GM12878 (cell line): ENCODE measurements around the gene CSPG5. TPM values are rescaled to one million over a fixed set of nuclear protein-coding genes. Genes with fewer than 3 reads are reported as not detected.

Source experiments
- ATAC-seq: fragments of 200-7000 bp; cut with Tn5 transposase; 3 replicates; pipeline ENCODE4 v1.9.1; 2020; ENCODE audit warnings: mild to moderate bottlenecking, moderate library complexity
- BruUV-seq: library from RNA; stranded (reverse); fragments of 400-500 nt; replicated peaks from 2 replicates; lab custom pipeline; 2021; lab: Mats Ljungman, UMichigan
- CTCF ChIA-PET: fragments of 300-600 bp; sonication (Branson Sonifier 250); formaldehyde crosslinking; extraction: SDS; loops from one replicate; lab custom pipeline; 2021; ENCODE audit warnings: inconsistent platforms; lab: Yijun Ruan, JAX
- POLR2A ChIA-PET: fragments of 350-600 bp; formaldehyde crosslinking; extraction: SDS; loops from one replicate; lab custom pipeline; 2021; ENCODE audit warnings: inconsistent platforms; lab: Charles Lee
- RAD21 ChIA-PET: fragments of 300-600 bp; sonication (Branson Sonifier 250); formaldehyde crosslinking; loops from one replicate; lab custom pipeline; 2023; ENCODE audit warnings: antibody characterized with exemption; ENCODE audit not compliant: unreplicated experiment; lab: Charles Lee
- SMC1A ChIA-PET: fragments of 300-600 bp; sonication (Branson Sonifier 250); formaldehyde crosslinking; loops from one replicate; lab custom pipeline; 2023; ENCODE audit not compliant: unreplicated experiment, uncharacterized antibody; lab: Charles Lee
- DNase-seq: peaks from one replicate; pipeline ENCODE4 v3.0.0-alpha.2; 2011; ENCODE audit warnings: low read depth, low spot score
- FAIRE-seq: peaks from 3 replicates; lab custom pipeline; 2011; peaks lifted over from hg19 to GRCh38; lab: Jason Lieb, UNC
- H2AFZ ChIP-seq: 2 replicates; pipeline ENCODE4 v1.6.0; 2011; ENCODE audit warnings: low read depth, low read length, control low read depth; ENCODE audit not compliant: control insufficient read depth
- H3K27ac ChIP-seq: 2 replicates; pipeline ENCODE4 v1.5.1; 2011; ENCODE audit warnings: control low read depth; ENCODE audit not compliant: control insufficient read depth, insufficient read depth
- H3K27me3 ChIP-seq, 2 experiments: replicated peaks in 1 of 2; 2 replicates each; pipeline versions ENCODE4 v1.6.0 to v1.6.1; 2011; ENCODE audit warnings: low read length in 1 of 2; ENCODE audit not compliant: control insufficient read depth in 2 of 2, insufficient read depth in 2 of 2
- H3K36me3 ChIP-seq, 2 experiments: 2 replicates each; pipeline ENCODE4 v1.5.1; 2011; ENCODE audit warnings: low read length in 1 of 2; ENCODE audit not compliant: control insufficient read depth in 2 of 2, insufficient read depth in 2 of 2
- H3K4me1 ChIP-seq: 2 replicates; pipeline ENCODE4 v1.6.1; 2011; ENCODE audit warnings: mild to moderate bottlenecking, low read length, moderate library complexity, mixed read lengths; ENCODE audit not compliant: control insufficient read depth, insufficient read depth
- H3K4me2 ChIP-seq: 2 replicates; pipeline ENCODE4 v1.6.0; 2011; ENCODE audit warnings: control low read depth; ENCODE audit not compliant: control insufficient read depth, insufficient read depth
- H3K4me3 ChIP-seq: fragments of 200-600 bp; sonication (generic); 2 replicates; pipeline ENCODE4 v1.5.1; 2016
- H3K79me2 ChIP-seq: 2 replicates; pipeline ENCODE4 v1.6.0; 2011; ENCODE audit warnings: low read length; ENCODE audit not compliant: control insufficient read depth, insufficient read depth
- H3K9ac ChIP-seq: 2 replicates; pipeline ENCODE4 v1.8.0; 2011; ENCODE audit warnings: low read length, control low read depth, mixed read lengths; ENCODE audit not compliant: control insufficient read depth, insufficient read depth
- H3K9me3 ChIP-seq: replicated peaks from 3 replicates; pipeline ENCODE4 v1.5.1; 2011; ENCODE audit warnings: mild to moderate bottlenecking, low read length; ENCODE audit not compliant: control insufficient read depth, insufficient read depth
- H4K20me1 ChIP-seq: 2 replicates; pipeline ENCODE4 v1.6.0; 2011; ENCODE audit not compliant: control insufficient read depth, insufficient read depth
- CBX3 ChIP-seq: fragments of 200-600 bp; sonication (generic); IDR thresholded peaks from 2 replicates; pipeline ENCODE4 v1.6.1; 2016; ENCODE audit warnings: low read depth, borderline replicate concordance
- KDM1A ChIP-seq: fragments of 200-600 bp; sonication (generic); IDR thresholded peaks from 2 replicates; pipeline ENCODE4 v1.6.1; 2016; ENCODE audit warnings: borderline replicate concordance
- KLF5 ChIP-seq: fragments of 450-650 bp; IDR thresholded peaks from 2 replicates; pipeline ENCODE4 v1.6.1; 2014; ENCODE audit warnings: mild to moderate bottlenecking; ENCODE audit not compliant: partially characterized antibody
- NFIC ChIP-seq: IDR thresholded peaks from 2 replicates; pipeline ENCODE4 v1.6.1; 2012; ENCODE audit warnings: low read depth, mild to moderate bottlenecking, inconsistent platforms, low read length, moderate library complexity
- RELA ChIP-seq: fragments of 450-650 bp; IDR thresholded peaks from 2 replicates; pipeline ENCODE4 v1.8.0; 2014; ENCODE audit warnings: borderline replicate concordance; ENCODE audit not compliant: partially characterized antibody
- YBX1 ChIP-seq: fragments of 450-650 bp; IDR thresholded peaks from 2 replicates; pipeline ENCODE4 v1.6.1; 2016; ENCODE audit warnings: antibody characterized with exemption
- WGBS: methylation state at CpG from one replicate; pipeline ENCODE4 v1.1.6; 2016; ENCODE audit warnings: low lambda C conversion rate; ENCODE audit not compliant: insufficient replicate concordance, insufficient coverage; ENCODE audit errors: missing lambda C conversion rate; 5-methylcytosine and 5-hydroxymethylcytosine counted together
- in situ Hi-C: fragments of 300-500 bp; cut with MboI; formaldehyde crosslinking; loops from 9 replicates; pipeline ENCODE4 v1.14.3; 2018; ENCODE audit warnings: mixed read lengths
- intact Hi-C: fragments of 100-400 bp; cut with micrococcal nuclease; formaldehyde crosslinking; loops from one replicate; pipeline ENCODE4 v1.14.2; 2022; ENCODE audit not compliant: unreplicated experiment
- polyA plus RNA-seq, 11 experiments: library from polyadenylated mRNA; depleted of rRNA in 4 of 11; unstranded in 6 of 11; stranded (reverse) in 5 of 11; fragments of >200 nt; fragmentation: Nextera tagmentation in 4 of 11; fragmentation: Illumina TruSeq in 1 of 11; extraction: Ambion mirVana in 4 of 11; extraction: Trizol in 1 of 11; gene quantifications; 1 replicate in 1 of 11; 2 replicates in 10 of 11; pipeline versions ENCODE4 v1.2.1 to v1.2.3, GENCODE V29; 2011 to 2016; ENCODE audit warnings: inconsistent platforms in 2 of 11, missing spikeins in 2 of 11, low read depth in 1 of 11
- total RNA-seq, 4 experiments: library from RNA; depleted of rRNA in 3 of 4; stranded (reverse); fragments of >200 nt in 3 of 4; fragmentation: Illumina TruSeq in 1 of 4; extraction: Trizol in 1 of 4; gene quantifications; 2 replicates each; pipeline versions ENCODE4 v1.2.1 to v1.2.3, GENCODE V29; 2013 to 2021
- TF ChIP-seq, protein P1 (sequence below): fragments of 450-650 bp; IDR thresholded peaks from 2 replicates; pipeline ENCODE4 v1.6.1; 2018; ENCODE audit warnings: mild to moderate bottlenecking, low read depth, moderate library complexity; ENCODE audit not compliant: partially characterized antibody
- TF ChIP-seq, protein P2 (sequence below): fragments of 450-650 bp; IDR thresholded peaks from 2 replicates; pipeline ENCODE4 v1.6.1; 2016; ENCODE audit warnings: mild to moderate bottlenecking, moderate library complexity, borderline replicate concordance

Gene CSPG5
- total and polyA plus RNA-seq, 10 of the 15 experiments (the other 5 are each of a cell fraction or from before 2014, with no cell fraction given): 0.08 to 0.17 TPM; not detected in 8

DNA sequence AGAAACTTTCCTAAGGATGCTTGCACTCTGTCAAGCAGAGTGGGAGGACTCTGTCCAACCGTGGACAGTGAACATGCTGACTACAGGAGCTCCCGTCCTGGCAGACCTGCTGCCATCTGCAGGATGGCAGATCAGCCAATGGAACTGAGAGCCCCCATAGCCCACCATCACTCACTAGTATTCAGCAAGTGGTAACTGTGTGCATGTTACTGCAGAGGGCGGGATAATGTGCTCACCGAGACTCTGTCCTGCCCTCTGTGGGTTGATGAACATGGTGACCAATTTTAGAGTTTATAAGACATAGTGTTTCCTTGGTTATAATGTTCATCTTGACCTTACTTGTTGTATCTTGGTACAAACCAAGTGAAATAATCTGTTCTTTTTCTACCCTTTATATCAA lies 11.5 kb downstream of the CSPG5 start:
- BruUV-seq: no TSS peak
- in situ Hi-C loops: no loop called here
- ATAC-seq (no peak), DNase-seq (no peak), FAIRE-seq (no peak)
- no peaks in the 10 kb centered on the region for H3K79me2 ChIP-seq
- no peaks in the 10 kb centered on the region for H3K36me3 ChIP-seq
- H4K20me1 ChIP-seq: no peaks in the 10 kb centered on the region
- CTCF ChIA-PET: no interaction called here
- RAD21 ChIA-PET: no interaction called here
- SMC1A ChIA-PET: no interaction called here
- H3K27ac ChIP-seq: no peak overlapping the region
- H3K27me3 ChIP-seq: 0 out of 4 replicates have a peak, but pooled peaks cover 0 to 3% of the 10 kb centered on the region in 2 experiments
- H2AFZ ChIP-seq: no peak overlapping the region
- POLR2A ChIA-PET: no interaction called here
- no peaks in the 10 kb centered on the region for H3K9me3 ChIP-seq
- no peak overlapping the region for H3K4me2 ChIP-seq
- TF ChIP-seq KDM1A: no peak
- TF ChIP-seq NFIC: no peak
- intact Hi-C loops: no loop called here
- H3K4me1 ChIP-seq: no peaks in the 10 kb centered on the region
- no peak overlapping the region for H3K4me3 ChIP-seq
- H3K9ac ChIP-seq: no peak overlapping the region
- 14% methylated on average over 4 of the region's 4 CpGs for whole genome bisulfite sequencing

DNA sequence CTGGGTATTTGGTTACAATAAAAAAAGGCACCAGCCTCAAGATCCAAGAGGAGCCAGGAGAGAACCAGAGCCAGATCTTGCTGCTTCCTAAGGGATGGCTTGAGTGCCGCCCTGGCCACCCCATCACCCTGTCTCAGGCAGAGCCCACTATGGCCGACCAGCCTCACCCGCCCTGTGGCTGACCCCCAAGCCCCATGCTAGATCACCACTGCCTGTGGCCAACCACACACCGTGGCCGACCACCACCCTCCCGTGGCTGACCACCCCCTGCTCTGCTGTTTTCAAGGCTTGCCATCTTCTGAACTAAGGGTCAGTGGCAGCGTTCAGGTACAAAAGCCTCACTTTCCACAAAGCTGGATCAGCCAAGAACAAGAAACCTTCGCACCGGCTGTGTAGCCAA lies 12.0 kb downstream of the CSPG5 start:
- no peak overlapping the region for H3K4me2 ChIP-seq
- ChIA-PET POLR2A (no interaction called here), SMC1A (no interaction called here), RAD21 (no interaction called here), CTCF (no interaction called here)
- H3K4me1 ChIP-seq: no peaks in the 10 kb centered on the region
- H4K20me1 ChIP-seq: no peaks in the 10 kb centered on the region
- no peak for ATAC-seq
- BruUV-seq: no TSS peak
- FAIRE-seq: no peak
- in situ Hi-C loops: no loop called here
- H2AFZ ChIP-seq: no peak overlapping the region
- no peaks in the 10 kb centered on the region for H3K36me3 ChIP-seq
- no peak overlapping the region for H3K27ac ChIP-seq
- intact Hi-C loops: no loop called here
- H3K9me3 ChIP-seq: no peaks in the 10 kb centered on the region
- H3K79me2 ChIP-seq: no peaks in the 10 kb centered on the region
- 43% methylated on average over 9 of the region's 9 CpGs for WGBS
- 0 out of 4 replicates have a peak, but pooled peaks cover 0 to 1% of the 10 kb centered on the region in 2 experiments for H3K27me3 ChIP-seq
- H3K9ac ChIP-seq: no peak overlapping the region
- no peak for DNase-seq
- no peak overlapping the region for H3K4me3 ChIP-seq
- TF ChIP-seq YBX1 (no peak), RELA (no peak), KLF5 (no peak), CBX3 (no peak)
- TF ChIP-seq, protein P1, sequence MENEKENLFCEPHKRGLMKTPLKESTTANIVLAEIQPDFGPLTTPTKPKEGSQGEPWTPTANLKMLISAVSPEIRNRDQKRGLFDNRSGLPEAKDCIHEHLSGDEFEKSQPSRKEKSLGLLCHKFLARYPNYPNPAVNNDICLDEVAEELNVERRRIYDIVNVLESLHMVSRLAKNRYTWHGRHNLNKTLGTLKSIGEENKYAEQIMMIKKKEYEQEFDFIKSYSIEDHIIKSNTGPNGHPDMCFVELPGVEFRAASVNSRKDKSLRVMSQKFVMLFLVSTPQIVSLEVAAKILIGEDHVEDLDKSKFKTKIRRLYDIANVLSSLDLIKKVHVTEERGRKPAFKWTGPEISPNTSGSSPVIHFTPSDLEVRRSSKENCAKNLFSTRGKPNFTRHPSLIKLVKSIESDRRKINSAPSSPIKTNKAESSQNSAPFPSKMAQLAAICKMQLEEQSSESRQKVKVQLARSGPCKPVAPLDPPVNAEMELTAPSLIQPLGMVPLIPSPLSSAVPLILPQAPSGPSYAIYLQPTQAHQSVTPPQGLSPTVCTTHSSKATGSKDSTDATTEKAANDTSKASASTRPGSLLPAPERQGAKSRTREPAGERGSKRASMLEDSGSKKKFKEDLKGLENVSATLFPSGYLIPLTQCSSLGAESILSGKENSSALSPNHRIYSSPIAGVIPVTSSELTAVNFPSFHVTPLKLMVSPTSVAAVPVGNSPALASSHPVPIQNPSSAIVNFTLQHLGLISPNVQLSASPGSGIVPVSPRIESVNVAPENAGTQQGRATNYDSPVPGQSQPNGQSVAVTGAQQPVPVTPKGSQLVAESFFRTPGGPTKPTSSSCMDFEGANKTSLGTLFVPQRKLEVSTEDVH: no peak
- TF ChIP-seq, protein P2, sequence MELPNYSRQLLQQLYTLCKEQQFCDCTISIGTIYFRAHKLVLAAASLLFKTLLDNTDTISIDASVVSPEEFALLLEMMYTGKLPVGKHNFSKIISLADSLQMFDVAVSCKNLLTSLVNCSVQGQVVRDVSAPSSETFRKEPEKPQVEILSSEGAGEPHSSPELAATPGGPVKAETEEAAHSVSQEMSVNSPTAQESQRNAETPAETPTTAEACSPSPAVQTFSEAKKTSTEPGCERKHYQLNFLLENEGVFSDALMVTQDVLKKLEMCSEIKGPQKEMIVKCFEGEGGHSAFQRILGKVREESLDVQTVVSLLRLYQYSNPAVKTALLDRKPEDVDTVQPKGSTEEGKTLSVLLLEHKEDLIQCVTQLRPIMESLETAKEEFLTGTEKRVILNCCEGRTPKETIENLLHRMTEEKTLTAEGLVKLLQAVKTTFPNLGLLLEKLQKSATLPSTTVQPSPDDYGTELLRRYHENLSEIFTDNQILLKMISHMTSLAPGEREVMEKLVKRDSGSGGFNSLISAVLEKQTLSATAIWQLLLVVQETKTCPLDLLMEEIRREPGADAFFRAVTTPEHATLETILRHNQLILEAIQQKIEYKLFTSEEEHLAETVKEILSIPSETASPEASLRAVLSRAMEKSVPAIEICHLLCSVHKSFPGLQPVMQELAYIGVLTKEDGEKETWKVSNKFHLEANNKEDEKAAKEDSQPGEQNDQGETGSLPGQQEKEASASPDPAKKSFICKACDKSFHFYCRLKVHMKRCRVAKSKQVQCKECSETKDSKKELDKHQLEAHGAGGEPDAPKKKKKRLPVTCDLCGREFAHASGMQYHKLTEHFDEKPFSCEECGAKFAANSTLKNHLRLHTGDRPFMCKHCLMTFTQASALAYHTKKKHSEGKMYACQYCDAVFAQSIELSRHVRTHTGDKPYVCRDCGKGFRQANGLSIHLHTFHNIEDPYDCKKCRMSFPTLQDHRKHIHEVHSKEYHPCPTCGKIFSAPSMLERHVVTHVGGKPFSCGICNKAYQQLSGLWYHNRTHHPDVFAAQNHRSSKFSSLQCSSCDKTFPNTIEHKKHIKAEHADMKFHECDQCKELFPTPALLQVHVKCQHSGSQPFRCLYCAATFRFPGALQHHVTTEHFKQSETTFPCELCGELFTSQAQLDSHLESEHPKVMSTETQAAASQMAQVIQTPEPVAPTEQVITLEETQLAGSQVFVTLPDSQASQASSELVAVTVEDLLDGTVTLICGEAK: no peak
